Smooth muscle cell (in vitro differentiated cells): Measurements from ENCODE around the gene TUBB1. TPM values are rescaled to one million over a fixed set of nuclear protein-coding genes. Genes with fewer than 3 reads are reported as not detected.

Experiments used
- DNase-seq: peaks from one replicate; lab custom pipeline; 2025; ENCODE audit not compliant: unreplicated experiment; lab: John Stamatoyannopoulos, UW
- H2AFZ ChIP-seq: fragments of 200-600 bp; sonication (generic); 2 replicates; pipeline ENCODE4 v1.6.0; 2016; ENCODE audit warnings: antibody characterized with exemption, low read depth, mild to moderate bottlenecking
- H3F3A ChIP-seq: fragments of 200-600 bp; sonication (generic); 2 replicates; pipeline ENCODE4 v1.6.0; 2017; ENCODE audit warnings: antibody characterized with exemption, low read depth
- H3K27ac ChIP-seq: fragments of 200-600 bp; sonication (generic); 2 replicates; pipeline ENCODE4 v1.5.1; 2016; ENCODE audit warnings: low read depth, mild to moderate bottlenecking
- H3K27me3 ChIP-seq: fragments of 200-600 bp; sonication (generic); 2 replicates; pipeline ENCODE4 v1.6.1; 2016; ENCODE audit warnings: low read depth, mild to moderate bottlenecking
- H3K36me3 ChIP-seq: fragments of 200-600 bp; sonication (generic); 2 replicates; pipeline ENCODE4 v1.5.1; 2016; ENCODE audit warnings: low read depth
- H3K4me1 ChIP-seq: fragments of 200-600 bp; sonication (generic); 2 replicates; pipeline ENCODE4 v1.5.1; 2016; ENCODE audit warnings: low read depth
- H3K4me2 ChIP-seq: fragments of 200-600 bp; sonication (generic); 2 replicates; pipeline ENCODE4 v1.6.0; 2016; ENCODE audit warnings: mild to moderate bottlenecking
- H3K4me3 ChIP-seq: fragments of 200-600 bp; sonication (generic); 2 replicates; pipeline ENCODE4 v1.5.1; 2016; ENCODE audit warnings: mild to moderate bottlenecking
- H3K79me2 ChIP-seq: fragments of 200-600 bp; sonication (generic); 2 replicates; pipeline ENCODE4 v1.6.0; 2016; ENCODE audit warnings: low read depth, mild to moderate bottlenecking
- H3K9ac ChIP-seq: fragments of 200-600 bp; sonication (generic); 2 replicates; pipeline ENCODE4 v1.6.0; 2016; ENCODE audit warnings: low read depth
- H3K9me3 ChIP-seq: fragments of 200-600 bp; sonication (generic); replicated peaks from 2 replicates; pipeline ENCODE4 v1.5.1; 2016; ENCODE audit warnings: low read depth
- H4K20me1 ChIP-seq: fragments of 200-600 bp; sonication (generic); 2 replicates; pipeline ENCODE4 v1.6.0; 2016; ENCODE audit warnings: low read depth
- WGBS: methylation state at CpG from one replicate; pipeline ENCODE4 v1.1.7; 2016; ENCODE audit warnings: low lambda C conversion rate; 5-methylcytosine and 5-hydroxymethylcytosine counted together
- polyA plus RNA-seq: library from polyadenylated mRNA; unstranded; fragments of >200 nt; fragmentation: Nextera tagmentation; extraction: Ambion mirVana; gene quantifications from 2 replicates; pipeline ENCODE4 v1.2.1, GENCODE V29; 2016
- total RNA-seq: library from RNA; depleted of rRNA; stranded (reverse); fragments of >200 nt; gene quantifications from 2 replicates; pipeline ENCODE4 v1.2.3, GENCODE V29; 2014
- TF ChIP-seq, protein P1 (sequence below): fragments of 200-600 bp; sonication (generic); IDR thresholded peaks from 2 replicates; pipeline ENCODE4 v1.5.1; 2017; ENCODE audit warnings: borderline replicate concordance, mild to moderate bottlenecking, antibody characterized with exemption; ENCODE audit not compliant: insufficient read depth, poor library complexity, severe bottlenecking

Gene TUBB1
- total and polyA plus RNA-seq, 2 experiments from 2014 or later = 0.67 TPM; not detected in 1

DNA sequence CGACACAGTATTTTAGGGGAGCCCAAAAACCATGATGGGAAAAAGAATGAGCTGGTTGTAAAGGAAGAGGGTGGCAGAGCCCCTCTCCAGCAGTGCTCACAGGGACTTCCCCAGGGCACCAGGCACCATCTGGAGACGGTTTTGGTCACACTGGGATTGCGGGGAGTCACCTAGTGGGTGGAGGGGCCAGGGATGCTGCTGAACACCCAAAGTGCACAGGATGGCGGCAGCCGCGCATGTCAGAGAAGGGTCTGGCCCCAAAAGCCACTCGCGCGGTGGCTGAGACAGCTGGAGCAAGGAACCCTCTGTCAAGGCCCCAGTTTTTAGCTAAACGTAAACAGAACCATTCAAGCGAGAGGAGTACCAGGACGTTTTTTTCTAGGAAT, 23.0 kb upstream of the TUBB1 start:
- Histone ChIP-seq H3K9ac (no peak overlapping the region), H3K4me3 (no peak overlapping the region), H3F3A (peaks cover 19% of the 10 kb centered on the region), H3K27me3 (no peaks in the 10 kb centered on the region), H3K27ac (no peak overlapping the region), H3K4me1 (no peaks in the 10 kb centered on the region), H3K79me2 (no peaks in the 10 kb centered on the region), H3K9me3 (no peaks in the 10 kb centered on the region), H3K4me2 (no peak overlapping the region), H3K36me3 (peaks cover 15% of the 10 kb centered on the region), H2AFZ (no peak overlapping the region), H4K20me1 (no peaks in the 10 kb centered on the region)
- DNase-seq = no peak
- TF ChIP-seq, protein P1, sequence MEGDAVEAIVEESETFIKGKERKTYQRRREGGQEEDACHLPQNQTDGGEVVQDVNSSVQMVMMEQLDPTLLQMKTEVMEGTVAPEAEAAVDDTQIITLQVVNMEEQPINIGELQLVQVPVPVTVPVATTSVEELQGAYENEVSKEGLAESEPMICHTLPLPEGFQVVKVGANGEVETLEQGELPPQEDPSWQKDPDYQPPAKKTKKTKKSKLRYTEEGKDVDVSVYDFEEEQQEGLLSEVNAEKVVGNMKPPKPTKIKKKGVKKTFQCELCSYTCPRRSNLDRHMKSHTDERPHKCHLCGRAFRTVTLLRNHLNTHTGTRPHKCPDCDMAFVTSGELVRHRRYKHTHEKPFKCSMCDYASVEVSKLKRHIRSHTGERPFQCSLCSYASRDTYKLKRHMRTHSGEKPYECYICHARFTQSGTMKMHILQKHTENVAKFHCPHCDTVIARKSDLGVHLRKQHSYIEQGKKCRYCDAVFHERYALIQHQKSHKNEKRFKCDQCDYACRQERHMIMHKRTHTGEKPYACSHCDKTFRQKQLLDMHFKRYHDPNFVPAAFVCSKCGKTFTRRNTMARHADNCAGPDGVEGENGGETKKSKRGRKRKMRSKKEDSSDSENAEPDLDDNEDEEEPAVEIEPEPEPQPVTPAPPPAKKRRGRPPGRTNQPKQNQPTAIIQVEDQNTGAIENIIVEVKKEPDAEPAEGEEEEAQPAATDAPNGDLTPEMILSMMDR = no peak
- WGBS = 96% methylated on average over 12 of the region's 12 CpGs

DNA sequence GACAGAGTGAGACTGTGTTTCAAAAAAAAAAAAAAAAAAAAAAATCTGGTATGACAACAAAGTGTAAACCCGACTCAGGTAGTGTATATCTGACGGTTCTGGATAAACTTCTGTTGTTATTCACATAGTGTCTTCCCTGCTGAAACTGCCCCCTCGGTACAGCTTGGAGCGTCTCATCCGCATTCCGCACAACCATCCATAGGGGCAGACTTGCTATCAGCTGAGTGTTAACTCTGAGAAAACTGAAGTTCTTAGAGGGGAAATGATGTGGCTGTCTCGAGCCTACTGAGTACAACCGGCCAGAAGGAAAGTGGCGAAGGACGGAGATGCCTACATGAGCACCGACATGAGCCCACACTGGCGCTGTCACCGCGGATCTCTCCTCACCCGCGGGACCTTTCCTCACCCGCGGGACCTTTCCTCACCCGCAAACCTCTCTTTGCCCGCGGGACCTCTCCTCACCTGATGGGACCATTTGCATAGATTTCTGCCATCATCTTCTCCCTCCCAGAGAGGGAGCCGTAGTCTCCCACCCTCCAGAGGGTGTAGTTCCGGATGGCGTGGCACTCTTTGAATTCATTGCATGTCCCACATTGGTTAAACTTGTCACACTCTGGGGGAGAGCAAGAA, 22.0 kb upstream of the TUBB1 start:
- H3K36me3 ChIP-seq = peaks cover 11% of the 10 kb centered on the region

DNA sequence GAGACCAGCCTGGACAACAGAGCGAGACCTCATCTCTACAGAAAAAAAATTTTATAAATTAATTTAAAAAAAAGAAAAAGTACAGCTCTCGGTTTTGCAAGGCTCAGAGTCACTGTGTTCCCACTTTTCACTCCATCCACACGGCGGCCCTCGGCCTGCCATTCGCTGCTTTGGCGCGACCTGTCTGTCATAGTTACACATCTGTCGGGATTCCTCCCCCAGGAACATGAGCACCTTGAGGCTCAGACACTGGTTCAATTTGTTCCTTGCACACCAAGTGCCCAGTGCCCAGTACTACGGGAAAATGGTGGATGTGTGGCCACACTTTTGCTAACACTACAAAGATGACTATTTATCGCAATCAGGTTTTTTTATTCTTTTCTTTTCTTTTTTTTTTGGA, 20.6 kb upstream of the TUBB1 start:
- DNase-seq = no peak
- TF ChIP-seq, protein P1 = no peak
- H2AFZ ChIP-seq = no peak overlapping the region
- H3K4me3 ChIP-seq = no peak overlapping the region
- peaks cover 11% of the 10 kb centered on the region for H3K36me3 ChIP-seq
- H3K27me3 ChIP-seq = no peaks in the 10 kb centered on the region
- no peaks in the 10 kb centered on the region for H3K79me2 ChIP-seq
- no peak overlapping the region for H3K27ac ChIP-seq
- H3K9ac ChIP-seq = no peak overlapping the region
- no peaks in the 10 kb centered on the region for H3K4me1 ChIP-seq
- peaks cover 19% of the 10 kb centered on the region for H3F3A ChIP-seq
- peaks cover 6% of the 10 kb centered on the region for H4K20me1 ChIP-seq
- 97% methylated on average over 11 of the region's 11 CpGs for WGBS
- H3K9me3 ChIP-seq = no peaks in the 10 kb centered on the region
- H3K4me2 ChIP-seq = no peak overlapping the region

More for the DNA sequence above, 22.0 kb upstream of the TUBB1 start:
- Histone ChIP-seq H3K27ac (no peak overlapping the region), H3K4me2 (no peak overlapping the region), H4K20me1 (peaks cover 4% of the 10 kb centered on the region), H3K4me3 (no peak overlapping the region), H3K9ac (no peak overlapping the region), H3K79me2 (no peaks in the 10 kb centered on the region), H3F3A (peaks cover 19% of the 10 kb centered on the region), H3K9me3 (no peaks in the 10 kb centered on the region), H3K4me1 (no peaks in the 10 kb centered on the region), H2AFZ (no peak overlapping the region), H3K27me3 (no peaks in the 10 kb centered on the region)
- DNase-seq = no peak
- TF ChIP-seq, protein P1 = no peak
- WGBS = 94% methylated on average over 24 of the region's 24 CpGs

DNA sequence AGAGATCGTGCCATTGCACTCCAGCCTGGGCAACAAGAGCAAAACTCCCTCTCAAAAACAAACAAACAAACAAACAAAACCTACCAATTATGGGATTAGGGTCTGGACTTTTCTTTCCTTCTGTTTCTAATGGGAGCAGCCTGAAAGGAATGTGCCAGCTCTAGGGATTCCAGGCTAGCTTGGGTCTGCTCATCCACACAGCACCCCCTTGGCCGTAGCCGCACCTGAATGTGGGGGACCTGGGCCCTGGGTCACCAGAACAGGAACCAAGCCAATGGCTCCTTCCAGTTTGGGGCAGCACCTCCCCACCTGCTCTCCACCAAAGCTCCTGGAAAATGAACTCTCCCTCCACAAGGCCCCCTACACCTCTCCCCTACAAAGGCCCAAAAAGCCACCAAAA, 18.9 kb upstream of the TUBB1 start:
- Histone ChIP-seq H3F3A (peaks cover 11% of the 10 kb centered on the region), H3K27ac (no peak overlapping the region), H3K36me3 (peaks cover 11% of the 10 kb centered on the region), H3K4me2 (no peak overlapping the region), H3K9me3 (no peaks in the 10 kb centered on the region), H3K79me2 (peaks cover 4% of the 10 kb centered on the region), H4K20me1 (peaks cover 8% of the 10 kb centered on the region), H3K4me3 (no peak overlapping the region), H3K9ac (no peak overlapping the region), H3K4me1 (no peaks in the 10 kb centered on the region), H3K27me3 (no peaks in the 10 kb centered on the region), H2AFZ (no peak overlapping the region)
- TF ChIP-seq, protein P1 = no peak
- WGBS = 93% methylated on average over 3 of the region's 3 CpGs
- no peak for DNase-seq
